GM23248 (cell line): ENCODE data around the gene NCAM2. TPM values are rescaled to one million over a fixed set of nuclear protein-coding genes. Genes with fewer than 3 reads are reported as not detected.

ENCODE experiments used
- DNase-seq: peaks from one replicate; pipeline ENCODE4 v3.0.0-alpha.2; 2015
- H2AFZ ChIP-seq: fragments of 200-600 bp; sonication (generic); 2 replicates; pipeline ENCODE4 v1.6.1; 2016; ENCODE audit warnings: antibody characterized with exemption
- H3F3A ChIP-seq: fragments of 200-600 bp; sonication (generic); 2 replicates; pipeline ENCODE4 v1.6.1; 2016; ENCODE audit warnings: mild to moderate bottlenecking, antibody characterized with exemption, mixed run types; ENCODE audit not compliant: insufficient read depth
- H3K27ac ChIP-seq: fragments of 200-600 bp; sonication (generic); 2 replicates; pipeline ENCODE4 v1.5.1; 2016; ENCODE audit warnings: mild to moderate bottlenecking
- H3K27me3 ChIP-seq: fragments of 200-600 bp; sonication (generic); replicated peaks from 2 replicates; pipeline ENCODE4 v1.6.1; 2016; ENCODE audit warnings: mild to moderate bottlenecking; ENCODE audit not compliant: insufficient read depth
- H3K36me3 ChIP-seq: fragments of 200-600 bp; sonication (generic); 2 replicates; pipeline ENCODE4 v1.6.1; 2016; ENCODE audit warnings: low read depth, mild to moderate bottlenecking
- H3K4me1 ChIP-seq: fragments of 200-600 bp; sonication (generic); 2 replicates; pipeline ENCODE4 v1.6.1; 2016; ENCODE audit warnings: mild to moderate bottlenecking; ENCODE audit not compliant: insufficient read depth
- H3K4me2 ChIP-seq: fragments of 200-600 bp; sonication (generic); one replicate; pipeline ENCODE4 v1.6.1; 2016; ENCODE audit warnings: mild to moderate bottlenecking; ENCODE audit not compliant: unreplicated experiment
- H3K4me3 ChIP-seq: fragments of 200-600 bp; sonication (generic); 2 replicates; pipeline ENCODE4 v1.5.1; 2016; ENCODE audit warnings: mild to moderate bottlenecking
- H3K79me2 ChIP-seq: fragments of 200-600 bp; sonication (generic); 2 replicates; pipeline ENCODE4 v1.6.1; 2016; ENCODE audit warnings: mild to moderate bottlenecking; ENCODE audit not compliant: insufficient read depth
- H3K9ac ChIP-seq: fragments of 200-600 bp; sonication (generic); 2 replicates; pipeline ENCODE4 v1.6.1; 2016; ENCODE audit warnings: mild to moderate bottlenecking
- H3K9me2 ChIP-seq: fragments of 200-600 bp; sonication (generic); 2 replicates; pipeline ENCODE4 v1.6.1; 2016; ENCODE audit warnings: mixed run types, mild to moderate bottlenecking, moderate library complexity; ENCODE audit not compliant: insufficient read depth
- H3K9me3 ChIP-seq: fragments of 200-600 bp; sonication (generic); one replicate; pipeline ENCODE4 v1.6.1; 2017; ENCODE audit warnings: low read depth
- H4K20me1 ChIP-seq: fragments of 200-600 bp; sonication (generic); 2 replicates; pipeline ENCODE4 v1.6.0; 2016; ENCODE audit not compliant: insufficient read depth
- EZH2 ChIP-seq: fragments of 200-600 bp; sonication (generic); IDR thresholded peaks from 2 replicates; pipeline ENCODE4 v1.6.1; 2018; ENCODE audit warnings: antibody characterized with exemption, mild to moderate bottlenecking; ENCODE audit not compliant: insufficient read depth, poor library complexity, severe bottlenecking
- EZH2phosphoT487 ChIP-seq: fragments of 200-600 bp; sonication (generic); IDR thresholded peaks from 2 replicates; pipeline ENCODE4 v1.6.1; 2018; ENCODE audit warnings: antibody characterized with exemption, moderate library complexity, mild to moderate bottlenecking, low read depth; ENCODE audit not compliant: insufficient read depth
- WGBS, 2 experiments: methylation state at CpG; one replicate each; pipeline ENCODE4 v1.1.6; 2015 to 2017; ENCODE audit warnings: low lambda C conversion rate in 2 of 2, low coverage in 1 of 2; ENCODE audit errors: missing lambda C conversion rate in 2 of 2; 5-methylcytosine and 5-hydroxymethylcytosine counted together
- in situ Hi-C: fragments of 300-500 bp; cut with MboI; formaldehyde crosslinking; loops from 2 replicates; pipeline ENCODE4 v1.15.0; 2020
- polyA plus RNA-seq: library from polyadenylated mRNA; unstranded; fragments of >200 nt; fragmentation: Nextera tagmentation; extraction: Ambion mirVana; gene quantifications from 2 replicates; pipeline ENCODE4 v1.2.1, GENCODE V29; 2016
- total RNA-seq: library from RNA; depleted of rRNA; stranded (reverse); fragments of >200 nt; shearing (Covaris generic); gene quantifications from 2 replicates; pipeline ENCODE4 v1.2.3, GENCODE V29; 2014

Gene NCAM2
- total and polyA plus RNA-seq, 2 experiments from 2014 or later, result 1.3 to 1.7 TPM

DNA sequence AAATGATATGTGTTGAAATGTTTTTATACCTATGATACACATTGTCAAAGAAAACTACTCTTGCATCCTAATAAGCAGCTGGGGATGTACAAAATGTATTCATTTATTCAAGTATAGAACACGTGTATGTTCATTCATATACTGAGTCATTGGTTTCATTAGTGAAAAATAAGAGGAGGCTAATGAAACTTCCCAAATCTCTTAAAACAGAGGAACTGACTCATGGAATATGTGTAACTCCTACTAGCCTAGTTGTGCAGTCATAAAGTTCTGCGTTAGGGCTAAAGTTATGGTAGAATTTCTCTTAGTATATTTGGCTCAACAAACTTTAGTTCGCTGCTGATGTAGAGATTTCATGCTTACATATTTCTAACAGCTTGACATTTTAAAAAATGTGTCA is 441.6 kb downstream of the NCAM2 start:
- H3K9me2 ChIP-seq, result no peaks in the 10 kb centered on the region
- WGBS, 2 experiments, result 74 to 79% methylated on average over 3 of the region's 3 CpGs
- H3K4me3 ChIP-seq, result no peak overlapping the region
- no peaks in the 10 kb centered on the region for H3K27me3 ChIP-seq
- H3K79me2 ChIP-seq, result no peaks in the 10 kb centered on the region
- no peaks in the 10 kb centered on the region for H4K20me1 ChIP-seq
- no peaks in the 10 kb centered on the region; the same call in 1 of the 2 replicates for H3K36me3 ChIP-seq
- TF ChIP-seq EZH2phosphoT487, result no peak
- TF ChIP-seq EZH2, result no peak
- H3K4me1 ChIP-seq, result no peaks in the 10 kb centered on the region
- H3K4me2 ChIP-seq, result no peak overlapping the region
- no peak overlapping the region for H2AFZ ChIP-seq
- H3K9me3 ChIP-seq, result no peaks in the 10 kb centered on the region
- H3F3A ChIP-seq, result no peaks in the 10 kb centered on the region
- no peak for DNase-seq
- H3K27ac ChIP-seq, result no peak overlapping the region
- no peak overlapping the region for H3K9ac ChIP-seq
- in situ Hi-C loops, result no loop called here

DNA sequence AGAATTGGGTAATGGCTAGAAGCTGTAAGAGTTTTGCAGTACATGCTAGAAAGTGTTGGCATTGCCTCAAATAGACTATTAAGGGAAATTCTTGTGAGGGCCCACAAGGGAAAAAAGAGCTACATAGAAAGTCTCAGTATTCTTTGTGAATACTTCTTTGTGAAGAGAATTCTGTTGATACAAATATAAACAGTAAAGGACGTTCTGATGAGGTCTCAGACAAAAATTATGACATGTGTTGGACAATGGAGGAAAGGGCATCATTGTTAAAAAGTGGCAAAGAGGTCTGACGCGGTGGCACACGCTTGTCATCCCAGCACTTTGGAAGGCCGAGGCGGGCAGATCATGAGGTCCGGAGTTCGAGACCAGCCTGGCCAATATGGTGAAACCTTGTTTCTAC is 458.9 kb downstream of the NCAM2 start:
- Histone ChIP-seq H3K4me3 (no peak overlapping the region), H3K79me2 (no peaks in the 10 kb centered on the region), H3K36me3 (no peaks in the 10 kb centered on the region), H4K20me1 (no peaks in the 10 kb centered on the region), H3K27me3 (no peaks in the 10 kb centered on the region), H3K4me2 (no peak overlapping the region), H3K9me3 (no peaks in the 10 kb centered on the region), H3K9ac (no peak overlapping the region), H3K9me2 (no peaks in the 10 kb centered on the region), H2AFZ (no peak overlapping the region), H3F3A (no peaks in the 10 kb centered on the region), H3K27ac (no peak overlapping the region), H3K4me1 (no peaks in the 10 kb centered on the region)
- in situ Hi-C loops, result no loop called here
- 79 to 82% methylated on average over 8 of the region's 8 CpGs for WGBS, 2 experiments
- no peak for DNase-seq
- TF ChIP-seq EZH2phosphoT487 (no peak), EZH2 (no peak)

DNA sequence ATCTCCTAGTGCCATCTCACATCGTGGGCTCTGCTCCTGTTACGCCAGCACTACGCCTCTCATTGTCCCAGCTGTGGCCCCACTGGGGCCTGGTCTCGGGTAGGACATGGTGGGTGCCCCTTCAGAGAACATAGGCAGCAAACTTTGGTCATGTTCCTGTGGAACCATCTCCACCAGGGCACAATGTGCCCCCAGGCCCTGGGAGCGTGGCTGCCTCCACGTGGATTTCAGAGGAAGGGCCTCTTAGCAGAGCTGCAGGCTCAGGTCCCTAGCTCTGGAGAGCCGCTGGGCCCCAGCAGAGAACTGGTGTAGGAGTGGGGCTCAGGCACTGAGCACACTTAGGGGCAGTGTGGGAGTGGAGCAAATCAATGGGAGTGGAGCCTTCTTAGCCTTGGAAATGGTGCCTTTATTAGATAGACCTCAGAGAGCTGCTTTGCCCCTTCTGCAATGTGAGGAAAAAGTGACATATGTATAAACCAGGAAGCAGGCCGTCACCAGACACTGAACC is 460.0 kb downstream of the NCAM2 start:
- H3K4me1 ChIP-seq, result no peaks in the 10 kb centered on the region
- H3K9ac ChIP-seq, result no peak overlapping the region
- H3K4me3 ChIP-seq, result no peak overlapping the region
- DNase-seq, result no peak
- H3F3A ChIP-seq, result no peaks in the 10 kb centered on the region
- in situ Hi-C loops, result no loop called here
- no peaks in the 10 kb centered on the region for H3K36me3 ChIP-seq
- no peak overlapping the region for H3K27ac ChIP-seq
- H4K20me1 ChIP-seq, result no peaks in the 10 kb centered on the region
- TF ChIP-seq EZH2 (no peak), EZH2phosphoT487 (no peak)
- no peaks in the 10 kb centered on the region for H3K79me2 ChIP-seq
- H3K9me2 ChIP-seq, result no peaks in the 10 kb centered on the region
- H3K9me3 ChIP-seq, result no peaks in the 10 kb centered on the region
- H3K4me2 ChIP-seq, result no peak overlapping the region
- no peaks in the 10 kb centered on the region for H3K27me3 ChIP-seq
- 69 to 70% methylated on average over 8 of the region's 8 CpGs for WGBS, 2 experiments
- no peak overlapping the region for H2AFZ ChIP-seq

DNA sequence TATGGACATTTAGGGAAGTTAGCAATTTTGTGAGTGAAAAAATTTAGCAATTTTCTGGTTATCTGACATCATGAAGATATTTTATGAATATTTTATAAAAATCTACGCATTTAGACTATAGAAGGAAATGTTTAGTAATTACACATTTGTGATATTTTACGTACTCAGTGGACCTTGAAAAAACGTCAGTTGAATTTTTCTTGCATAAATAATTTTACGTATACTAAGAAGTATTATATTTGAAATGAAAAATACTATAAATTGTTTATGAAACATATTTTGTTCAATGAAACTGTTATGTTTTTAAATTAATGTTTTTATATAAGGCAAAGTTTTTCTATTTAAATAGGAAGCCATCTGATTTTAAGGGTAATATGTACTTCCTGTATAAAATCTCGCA is 462.8 kb downstream of the NCAM2 start:
- H3K4me1 ChIP-seq, result no peaks in the 10 kb centered on the region
- no peaks in the 10 kb centered on the region for H3K9me3 ChIP-seq
- no peak for DNase-seq
- TF ChIP-seq EZH2phosphoT487 (no peak), EZH2 (no peak)
- WGBS, 2 experiments, result 78 to 81% methylated on average over 5 of the region's 5 CpGs
- no peak overlapping the region for H2AFZ ChIP-seq
- H3K79me2 ChIP-seq, result no peaks in the 10 kb centered on the region
- H4K20me1 ChIP-seq, result no peaks in the 10 kb centered on the region
- no peak overlapping the region for H3K9ac ChIP-seq
- in situ Hi-C loops, result no loop called here
- H3K36me3 ChIP-seq, result no peaks in the 10 kb centered on the region
- no peak overlapping the region for H3K27ac ChIP-seq
- H3K27me3 ChIP-seq, result no peaks in the 10 kb centered on the region
- H3K4me2 ChIP-seq, result no peak overlapping the region
- H3F3A ChIP-seq, result no peaks in the 10 kb centered on the region
- no peaks in the 10 kb centered on the region for H3K9me2 ChIP-seq
- no peak overlapping the region for H3K4me3 ChIP-seq

DNA sequence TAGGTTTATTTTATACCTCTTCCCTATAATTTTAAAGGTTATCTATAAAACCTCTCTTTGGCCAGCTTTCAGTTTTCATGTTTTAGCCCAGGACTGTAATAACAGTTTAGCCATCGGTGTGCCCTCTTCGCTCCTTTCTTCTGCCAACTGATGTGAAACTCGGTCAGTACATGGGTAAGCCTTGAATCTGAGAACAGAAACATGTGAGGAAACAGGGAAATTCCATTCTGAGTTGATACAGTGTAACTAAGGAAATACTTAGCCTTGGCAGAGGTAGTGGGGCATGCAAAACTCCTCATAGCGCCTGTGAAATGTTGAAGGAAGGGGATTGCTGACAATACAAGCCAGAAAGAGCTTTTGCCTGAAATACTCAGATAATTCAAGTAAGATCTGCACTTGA is 465.2 kb downstream of the NCAM2 start:
- 0 out of 2 replicates have a peak overlapping the region, but pooled peaks have one; percentile 19 for H2AFZ ChIP-seq
- H3K79me2 ChIP-seq, result no peaks in the 10 kb centered on the region
- no peaks in the 10 kb centered on the region for H3F3A ChIP-seq
- no peak for DNase-seq
- no peaks in the 10 kb centered on the region for H3K9me2 ChIP-seq
- no peak overlapping the region for H3K4me3 ChIP-seq
- H3K4me2 ChIP-seq, result no peak overlapping the region
- in situ Hi-C loops, result no loop called here
- no peaks in the 10 kb centered on the region for H3K27me3 ChIP-seq
- TF ChIP-seq EZH2phosphoT487 (no peak), EZH2 (no peak)
- H3K9me3 ChIP-seq, result no peaks in the 10 kb centered on the region
- H4K20me1 ChIP-seq, result no peaks in the 10 kb centered on the region
- H3K9ac ChIP-seq, result no peak overlapping the region
- H3K27ac ChIP-seq, result no peak overlapping the region
- WGBS, 2 experiments, result 19 to 23% methylated on average over 4 of the region's 4 CpGs
- no peaks in the 10 kb centered on the region for H3K4me1 ChIP-seq
- H3K36me3 ChIP-seq, result no peaks in the 10 kb centered on the region
